Activated CD8-positive, alpha-beta memory T cell treated with anti-CD3 and anti-CD28 coated beads, Interleukin-2, amount 50 U/mL, for 1 hour (primary cell): ENCODE results near the gene ANKRD44.

Experiments used
- DNase-seq: peaks from one replicate; pipeline ENCODE4 v3.0.0-alpha.2; 2020; ENCODE audit errors: extremely low read depth

The ANKRD44 gene

GRCh38 chr2:197207598-197207997 is 103.0 kb downstream of the ANKRD44 start:
- no peak for DNase-seq

DNA sequence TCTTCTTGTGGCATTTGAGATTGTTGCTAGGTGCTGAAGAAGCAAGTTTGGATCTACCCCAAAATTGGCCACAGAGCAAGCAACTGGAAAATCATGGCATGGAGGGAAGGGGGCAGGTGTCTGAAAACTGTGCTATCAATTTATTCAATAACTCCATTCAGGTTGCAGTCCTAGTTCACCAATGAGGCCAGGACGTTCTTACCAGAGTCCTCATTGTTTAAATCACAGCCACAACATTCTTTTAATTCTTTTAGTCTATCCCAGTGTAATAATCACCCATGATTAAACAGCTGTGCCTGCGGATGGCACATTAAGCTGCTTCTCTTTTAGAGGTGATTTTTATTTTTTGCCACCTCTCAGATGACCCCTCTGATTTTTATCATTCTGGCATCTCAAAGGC is 103.5 kb downstream of the ANKRD44 start:
- no peak for DNase-seq

GRCh38 chr2:197205585-197206215 is 104.9 kb downstream of the ANKRD44 start:
- DNase-seq, result peak; percentile 76

DNA sequence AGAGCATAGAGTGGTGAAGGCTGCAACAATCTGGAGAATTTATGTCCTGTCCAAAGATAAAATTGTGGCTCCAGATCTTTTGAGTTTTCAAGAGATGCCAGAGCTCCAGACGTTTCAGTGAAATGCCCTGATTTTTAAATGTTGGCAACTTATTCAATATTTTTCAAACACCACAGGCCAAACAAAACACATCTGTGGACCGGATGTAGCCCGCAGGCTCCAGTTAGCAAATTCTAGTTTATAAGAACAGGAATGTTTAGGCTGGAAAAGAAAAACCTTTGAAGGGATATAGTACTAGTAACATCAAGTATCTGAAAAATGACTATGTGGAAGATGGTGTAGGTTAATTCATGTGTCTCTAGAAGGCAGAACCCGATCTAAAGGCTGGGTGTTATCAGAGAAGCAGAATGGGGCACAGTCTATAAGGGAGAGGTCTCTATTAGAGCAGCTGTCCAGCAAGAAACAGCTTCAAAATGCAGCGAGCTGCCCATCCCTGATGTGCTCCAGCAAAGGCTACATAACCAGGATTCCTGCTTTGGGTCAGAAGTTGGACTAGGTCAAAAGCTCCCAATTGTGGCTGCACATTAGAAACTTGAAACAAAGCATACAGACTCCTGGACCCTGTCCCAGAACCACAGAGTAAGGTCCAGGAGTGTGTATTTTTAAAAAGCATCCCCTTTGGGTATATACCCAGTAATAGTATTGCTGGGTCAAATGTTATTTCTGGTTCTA is 105.9 kb downstream of the ANKRD44 start:
- DNase-seq, result no peak

DNA sequence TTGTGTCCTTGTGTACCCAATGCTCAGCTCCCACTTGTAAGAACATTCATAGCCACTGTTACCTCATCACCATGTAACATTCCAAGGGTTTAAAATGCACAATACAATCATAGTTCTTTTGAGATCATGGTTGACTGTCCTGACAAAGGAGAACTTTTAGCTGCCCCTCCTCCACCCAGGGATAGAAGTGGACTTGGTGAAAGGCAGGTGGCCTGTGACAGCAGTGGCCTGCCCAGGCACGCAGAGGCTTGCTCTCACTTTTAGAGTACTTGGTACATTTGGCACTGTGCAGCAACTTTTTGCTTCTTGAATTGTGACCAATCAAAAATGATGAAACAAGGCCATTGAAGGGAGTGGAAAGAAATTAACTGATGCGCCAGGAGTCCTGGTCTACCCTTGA is 108.7 kb downstream of the ANKRD44 start:
- no peak for DNase-seq

DNA sequence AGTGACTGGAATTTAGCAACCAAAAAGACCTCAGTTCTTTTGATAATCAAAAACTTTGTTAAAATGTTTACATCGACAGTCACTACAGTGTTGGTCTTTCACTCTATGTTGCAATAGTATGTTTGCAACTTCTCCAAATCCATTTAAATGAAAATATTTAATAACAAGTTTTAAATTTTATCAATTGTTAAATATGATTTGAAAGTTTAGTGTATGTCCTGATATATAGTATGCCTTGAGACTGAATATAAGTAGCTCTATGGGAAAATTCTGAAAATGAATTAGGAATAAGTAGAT is 109.9 kb downstream of the ANKRD44 start:
- DNase-seq, result no peak

DNA sequence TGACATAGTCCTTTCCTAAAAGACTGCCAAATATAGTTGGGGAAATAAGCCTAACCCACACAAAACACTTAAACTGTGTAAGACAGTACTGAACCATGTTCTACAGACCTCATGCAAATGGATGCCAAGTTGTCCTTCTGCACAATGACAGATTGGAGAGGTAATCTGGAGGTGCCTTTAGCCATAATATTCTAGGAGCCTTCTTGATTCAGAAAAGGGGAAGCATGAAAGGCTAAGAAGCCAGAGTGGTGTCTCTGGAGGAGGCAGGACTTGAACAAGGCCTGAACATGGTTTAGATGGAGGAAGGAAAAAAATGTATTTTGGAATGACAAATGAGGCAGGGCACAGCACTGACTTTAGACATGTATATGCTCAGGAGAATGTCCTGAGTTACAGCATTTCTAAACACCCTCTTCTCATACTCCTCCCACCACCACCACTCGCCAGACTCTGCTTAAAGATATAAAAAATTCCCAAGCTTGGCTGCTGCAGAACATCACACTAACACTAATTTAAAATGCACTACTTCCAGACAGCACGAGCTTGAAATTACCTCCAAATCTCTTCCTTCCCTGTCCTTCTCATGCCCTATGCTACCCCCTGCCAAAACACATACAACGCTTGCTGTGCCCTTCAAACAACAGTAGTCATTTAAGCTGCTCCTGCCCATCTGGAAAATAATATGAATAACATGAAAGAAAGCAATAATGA is 110.4 kb downstream of the ANKRD44 start:
- no peak for DNase-seq

DNA sequence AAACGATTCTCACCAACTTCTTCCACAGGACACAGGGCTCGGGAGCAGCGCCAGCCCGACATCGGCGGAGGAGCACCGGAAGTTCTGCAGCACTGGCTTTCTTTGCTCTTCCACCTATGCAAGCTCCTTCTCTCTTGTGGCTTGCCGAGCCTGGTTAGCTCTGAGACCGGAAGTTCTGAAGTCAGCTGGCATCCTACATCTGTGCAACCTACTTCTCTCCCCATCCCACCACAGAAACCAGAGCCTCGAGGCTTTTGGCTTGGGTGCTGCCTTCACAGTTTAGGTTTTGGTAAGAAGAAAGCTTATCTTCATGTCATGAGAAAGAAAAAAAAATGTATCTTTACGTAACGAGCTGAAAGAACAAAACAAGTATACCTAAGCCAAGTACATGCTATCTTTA is 111.7 kb downstream of the ANKRD44 start:
- peak; percentile 88 for DNase-seq

DNA sequence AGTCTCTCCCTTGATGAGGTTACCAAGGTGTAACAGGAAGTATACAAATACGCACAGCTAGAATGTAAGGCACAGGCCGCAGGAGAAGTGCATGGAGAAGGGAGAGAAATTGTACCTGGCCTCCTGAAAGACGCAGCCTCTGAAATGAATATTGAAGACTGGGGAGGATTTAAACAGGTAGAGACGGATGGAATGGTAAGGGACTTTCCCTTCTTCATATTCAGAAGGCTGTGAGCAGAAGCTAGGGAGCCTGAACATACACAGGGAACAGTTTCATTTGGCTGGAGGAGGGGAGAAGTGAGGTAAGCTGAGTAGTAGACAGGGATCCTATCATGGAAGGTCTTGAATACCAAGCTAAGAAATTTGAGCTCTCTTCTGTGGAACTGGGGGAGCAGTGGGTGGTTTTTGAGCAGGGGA is 112.7 kb downstream of the ANKRD44 start:
- no peak for DNase-seq

- DNase-seq, result no peak
Observed at GRCh38 chr2:197196541-197197180, 113.9 kb downstream of the ANKRD44 start.

DNA sequence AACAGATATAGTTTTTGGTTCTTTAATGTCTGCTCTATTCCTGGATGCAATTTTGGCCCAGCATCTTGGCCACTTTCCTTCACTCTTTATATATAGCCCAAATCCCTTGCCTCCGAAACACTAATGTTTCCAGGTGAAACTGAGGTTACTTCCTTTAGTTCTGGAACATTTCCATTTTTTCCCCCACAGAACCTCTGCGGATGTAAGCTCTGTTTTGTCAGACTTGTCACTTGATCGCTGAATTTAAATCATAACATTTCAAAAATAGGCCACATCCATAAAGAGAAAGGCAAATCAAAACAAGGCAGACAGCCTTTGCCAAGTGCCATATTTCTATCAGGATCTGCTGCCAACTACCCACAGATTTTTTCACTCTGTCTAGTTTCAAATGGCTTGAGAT is 115.1 kb downstream of the ANKRD44 start:
- DNase-seq, result no peak

GRCh38 chr2:197191940-197192322 is 118.6 kb downstream of the ANKRD44 start:
- no peak for DNase-seq

DNA sequence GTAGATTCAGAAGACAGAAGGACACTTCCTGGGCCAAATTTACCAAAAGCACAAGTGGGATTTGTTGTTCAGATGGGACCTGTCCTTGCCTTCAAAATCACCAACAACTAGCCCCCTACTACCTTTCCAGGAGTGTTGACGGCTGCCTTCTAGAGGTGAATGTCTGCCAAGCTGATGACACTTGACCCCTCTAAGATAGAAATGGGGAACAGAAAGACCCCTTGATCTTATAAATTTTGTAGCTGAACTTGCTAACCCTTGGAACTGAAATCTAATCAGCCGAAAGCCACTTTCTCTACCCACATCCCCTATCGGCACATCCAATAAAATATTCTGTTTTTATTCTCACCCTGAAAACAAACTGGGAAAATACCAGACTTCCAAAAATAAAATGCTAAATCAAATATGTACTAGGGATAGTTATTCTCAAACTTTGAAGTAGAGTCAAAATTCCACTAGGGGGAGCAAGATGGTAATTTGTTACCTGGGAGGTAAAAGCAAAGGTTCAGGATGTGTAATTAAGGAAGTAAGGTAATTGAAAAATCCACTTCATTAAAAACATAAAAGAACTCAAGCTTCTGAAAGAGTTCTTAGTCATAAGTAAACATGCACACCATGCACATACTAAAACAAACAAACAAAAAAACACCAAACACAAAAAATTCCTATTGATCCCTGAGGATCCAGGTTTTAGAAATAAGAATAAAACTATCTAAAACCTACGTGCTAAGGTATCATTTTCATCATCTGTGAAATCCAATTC is 119.2 kb downstream of the ANKRD44 start:
- no peak for DNase-seq

GRCh38 chr2:197190100-197190432 is 120.5 kb downstream of the ANKRD44 start:
- no peak for DNase-seq

GRCh38 chr2:197189426-197190099 is 121.0 kb downstream of the ANKRD44 start:
- DNase-seq, result no peak

GRCh38 chr2:197185676-197186075 is 124.9 kb downstream of the ANKRD44 start:
- DNase-seq, result no peak

GRCh38 chr2:197184959-197185586 is 125.5 kb downstream of the ANKRD44 start:
- no peak for DNase-seq

GRCh38 chr2:197183355-197183754 is 127.2 kb downstream of the ANKRD44 start:
- no peak for DNase-seq

- no peak for DNase-seq
Observed at GRCh38 chr2:197182668-197183067, 127.9 kb downstream of the ANKRD44 start.

DNA sequence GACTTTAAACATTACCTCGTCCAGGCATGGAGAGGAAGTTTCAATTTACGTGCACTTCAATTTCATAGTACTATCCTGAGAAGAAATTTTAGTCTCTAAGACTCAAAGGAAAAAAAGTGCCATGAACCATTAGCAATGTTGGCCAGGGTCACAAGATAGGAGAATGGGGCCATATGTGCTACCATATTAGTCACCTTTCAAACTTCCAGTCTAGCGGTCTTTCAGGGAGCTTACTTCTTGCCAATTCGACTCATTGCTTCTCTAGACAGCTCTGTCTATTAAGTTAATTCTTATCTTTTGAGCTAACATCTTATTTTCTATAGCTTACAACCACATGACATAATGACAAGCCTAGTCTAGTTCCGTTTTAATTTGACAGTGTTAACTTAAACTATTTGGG is 129.1 kb downstream of the ANKRD44 start:
- DNase-seq, result no peak
